ENCODE measurements around the gene HPSE2. TPM values are rescaled to one million over a fixed set of nuclear protein-coding genes. Genes with fewer than 3 reads are reported as not detected.

Gene HPSE2
- total RNA-seq, 1 experiment from 2014 or later: not detected

DNA sequence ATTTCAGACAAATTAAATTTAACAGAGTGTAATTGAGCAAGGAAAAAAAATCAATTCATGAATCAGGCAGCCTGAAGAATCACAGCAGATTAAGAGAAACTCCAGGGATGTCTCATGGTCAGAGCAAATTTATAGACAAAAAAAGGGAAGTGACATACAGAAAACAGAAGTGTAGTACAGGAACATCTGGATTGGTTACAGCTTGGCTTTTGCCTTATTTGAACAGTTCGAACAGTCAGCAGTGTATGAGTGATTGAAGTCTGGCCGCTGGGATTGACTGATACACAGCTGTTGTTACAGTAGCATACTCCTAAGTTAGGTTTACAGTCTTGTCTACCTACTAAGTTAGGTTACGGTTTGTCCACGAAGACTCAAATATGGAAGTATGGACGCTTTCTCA lies 255.3 kb downstream of the HPSE2 start:
- ATAC-seq (no peak), DNase-seq (ENCODE audit: low read depth, low spot score) (no peak)
- TF ChIP-seq TCF7L2 (IDR thresholded peaks at IDR 0.05; ENCODE audit: low read depth, low read length) (no peak), POLR2AphosphoS5 (IDR thresholded peaks at IDR 0.05; ENCODE audit: low read depth, low read length) (no peak), SIN3A (IDR thresholded peaks at IDR 0.05; ENCODE audit: borderline replicate concordance, insufficient read depth, low read depth, low read length) (no peak)
- TF ChIP-seq, protein P1, sequence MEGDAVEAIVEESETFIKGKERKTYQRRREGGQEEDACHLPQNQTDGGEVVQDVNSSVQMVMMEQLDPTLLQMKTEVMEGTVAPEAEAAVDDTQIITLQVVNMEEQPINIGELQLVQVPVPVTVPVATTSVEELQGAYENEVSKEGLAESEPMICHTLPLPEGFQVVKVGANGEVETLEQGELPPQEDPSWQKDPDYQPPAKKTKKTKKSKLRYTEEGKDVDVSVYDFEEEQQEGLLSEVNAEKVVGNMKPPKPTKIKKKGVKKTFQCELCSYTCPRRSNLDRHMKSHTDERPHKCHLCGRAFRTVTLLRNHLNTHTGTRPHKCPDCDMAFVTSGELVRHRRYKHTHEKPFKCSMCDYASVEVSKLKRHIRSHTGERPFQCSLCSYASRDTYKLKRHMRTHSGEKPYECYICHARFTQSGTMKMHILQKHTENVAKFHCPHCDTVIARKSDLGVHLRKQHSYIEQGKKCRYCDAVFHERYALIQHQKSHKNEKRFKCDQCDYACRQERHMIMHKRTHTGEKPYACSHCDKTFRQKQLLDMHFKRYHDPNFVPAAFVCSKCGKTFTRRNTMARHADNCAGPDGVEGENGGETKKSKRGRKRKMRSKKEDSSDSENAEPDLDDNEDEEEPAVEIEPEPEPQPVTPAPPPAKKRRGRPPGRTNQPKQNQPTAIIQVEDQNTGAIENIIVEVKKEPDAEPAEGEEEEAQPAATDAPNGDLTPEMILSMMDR (IDR thresholded peaks at IDR 0.05): no peak
- TF ChIP-seq, protein P2, sequence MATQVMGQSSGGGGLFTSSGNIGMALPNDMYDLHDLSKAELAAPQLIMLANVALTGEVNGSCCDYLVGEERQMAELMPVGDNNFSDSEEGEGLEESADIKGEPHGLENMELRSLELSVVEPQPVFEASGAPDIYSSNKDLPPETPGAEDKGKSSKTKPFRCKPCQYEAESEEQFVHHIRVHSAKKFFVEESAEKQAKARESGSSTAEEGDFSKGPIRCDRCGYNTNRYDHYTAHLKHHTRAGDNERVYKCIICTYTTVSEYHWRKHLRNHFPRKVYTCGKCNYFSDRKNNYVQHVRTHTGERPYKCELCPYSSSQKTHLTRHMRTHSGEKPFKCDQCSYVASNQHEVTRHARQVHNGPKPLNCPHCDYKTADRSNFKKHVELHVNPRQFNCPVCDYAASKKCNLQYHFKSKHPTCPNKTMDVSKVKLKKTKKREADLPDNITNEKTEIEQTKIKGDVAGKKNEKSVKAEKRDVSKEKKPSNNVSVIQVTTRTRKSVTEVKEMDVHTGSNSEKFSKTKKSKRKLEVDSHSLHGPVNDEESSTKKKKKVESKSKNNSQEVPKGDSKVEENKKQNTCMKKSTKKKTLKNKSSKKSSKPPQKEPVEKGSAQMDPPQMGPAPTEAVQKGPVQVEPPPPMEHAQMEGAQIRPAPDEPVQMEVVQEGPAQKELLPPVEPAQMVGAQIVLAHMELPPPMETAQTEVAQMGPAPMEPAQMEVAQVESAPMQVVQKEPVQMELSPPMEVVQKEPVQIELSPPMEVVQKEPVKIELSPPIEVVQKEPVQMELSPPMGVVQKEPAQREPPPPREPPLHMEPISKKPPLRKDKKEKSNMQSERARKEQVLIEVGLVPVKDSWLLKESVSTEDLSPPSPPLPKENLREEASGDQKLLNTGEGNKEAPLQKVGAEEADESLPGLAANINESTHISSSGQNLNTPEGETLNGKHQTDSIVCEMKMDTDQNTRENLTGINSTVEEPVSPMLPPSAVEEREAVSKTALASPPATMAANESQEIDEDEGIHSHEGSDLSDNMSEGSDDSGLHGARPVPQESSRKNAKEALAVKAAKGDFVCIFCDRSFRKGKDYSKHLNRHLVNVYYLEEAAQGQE (IDR thresholded peaks at IDR 0.05; ENCODE audit: insufficient read depth in 1 of 2, low read depth in 2 of 2, low read length in 1 of 2): no peak
- CTCF ChIA-PET: no interaction called here
- Histone ChIP-seq H3K4me3 (ENCODE audit: low read depth in 2 of 2, low read length in 2 of 2) (no peak overlapping the region), H3K36me3 (ENCODE audit: control insufficient read depth, insufficient read depth, low read length) (no peaks in the 10 kb centered on the region), H3K27me3 (ENCODE audit: control insufficient read depth, insufficient read depth, low read length) (peaks cover 10% of the 10 kb centered on the region), H3K9me3 (ENCODE audit: control insufficient read depth, insufficient read depth, low read depth, low read length) (no peaks in the 10 kb centered on the region), H3K27ac (ENCODE audit: low read length) (no peak overlapping the region), H3K4me1 (ENCODE audit: control insufficient read depth, insufficient read depth, low read length) (no peaks in the 10 kb centered on the region)
- BruUV-seq (replicated peaks): no TSS peak
- in situ Hi-C loops (cut with HindIII; ENCODE audit: low pct_unique_long_range_greater_than_20kb, low sequenced_read_pairs) (no loop called here), intact Hi-C loops (cut with micrococcal nuclease; ENCODE audit: unreplicated experiment) (no loop called here)
- POLR2A ChIA-PET: no interaction called here

DNA sequence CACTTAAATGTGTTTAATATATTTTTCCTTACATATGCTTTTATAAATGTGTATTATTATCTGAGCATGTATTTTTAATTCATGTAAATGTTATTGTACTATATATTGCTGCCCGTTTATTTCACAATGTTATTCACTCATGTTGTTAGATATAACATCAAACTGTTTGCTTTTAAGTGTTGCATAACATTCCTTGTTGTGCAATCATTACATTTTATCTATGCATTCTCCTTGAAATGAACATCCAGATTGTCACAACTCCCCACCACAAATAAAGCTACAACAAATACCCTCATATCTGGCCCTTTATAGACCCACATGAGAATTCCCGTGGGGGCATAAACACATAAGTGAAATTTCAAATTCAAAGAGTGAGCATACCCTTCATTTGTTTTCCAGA lies 264.2 kb downstream of the HPSE2 start:
- BruUV-seq (replicated peaks): no TSS peak
- TF ChIP-seq, protein P1 (IDR thresholded peaks at IDR 0.05): no peak
- TF ChIP-seq, protein P2 (IDR thresholded peaks at IDR 0.05; ENCODE audit: insufficient read depth in 1 of 2, low read depth in 2 of 2, low read length in 1 of 2): no peak
- TF ChIP-seq POLR2AphosphoS5 (IDR thresholded peaks at IDR 0.05; ENCODE audit: low read depth, low read length) (no peak), TCF7L2 (IDR thresholded peaks at IDR 0.05; ENCODE audit: low read depth, low read length) (no peak), SIN3A (IDR thresholded peaks at IDR 0.05; ENCODE audit: borderline replicate concordance, insufficient read depth, low read depth, low read length) (no peak)
- in situ Hi-C loops (cut with HindIII; ENCODE audit: low pct_unique_long_range_greater_than_20kb, low sequenced_read_pairs): no loop called here

More for the DNA sequence above, 264.2 kb downstream of the HPSE2 start:
- Histone ChIP-seq H3K4me3 (ENCODE audit: low read depth in 2 of 2, low read length in 2 of 2) (no peak overlapping the region), H3K27me3 (ENCODE audit: control insufficient read depth, insufficient read depth, low read length) (no peaks in the 10 kb centered on the region), H3K9me3 (ENCODE audit: control insufficient read depth, insufficient read depth, low read depth, low read length) (no peaks in the 10 kb centered on the region), H3K4me1 (ENCODE audit: control insufficient read depth, insufficient read depth, low read length) (no peaks in the 10 kb centered on the region), H3K27ac (ENCODE audit: low read length) (no peak overlapping the region), H3K36me3 (ENCODE audit: control insufficient read depth, insufficient read depth, low read length) (no peaks in the 10 kb centered on the region)
- intact Hi-C loops (cut with micrococcal nuclease; ENCODE audit: unreplicated experiment): no loop called here
- ATAC-seq (no peak), DNase-seq (ENCODE audit: low read depth, low spot score) (no peak)
- ChIA-PET POLR2A (no interaction called here), CTCF (no interaction called here)
